Measurements from ENCODE around the gene PROM1.

The PROM1 gene

GRCh38 chr4:15935504-15936402 lies 148.1 kb downstream of the PROM1 start:
- H3K36me3 ChIP-seq (replicated peaks): no peaks in the 10 kb centered on the region
- DNase-seq: peak; percentile 24
- in situ Hi-C loops (cut with HindIII; ENCODE audit: low pct_ligation_motif_present, low sequenced_read_pairs): no loop called here

GRCh38 chr4:15934259-15934658 lies 149.6 kb downstream of the PROM1 start:
- Histone ChIP-seq H3K27me3 (replicated peaks) (no peaks in the 10 kb centered on the region), H3K4me3 (ENCODE audit: low read depth, low read length) (no peak overlapping the region), H3K27ac (no peak overlapping the region), H3K36me3 (replicated peaks) (no peaks in the 10 kb centered on the region)
- in situ Hi-C loops (cut with HindIII; ENCODE audit: low pct_ligation_motif_present, low sequenced_read_pairs): no loop called here
- no peak for TF ChIP-seq CTCF (IDR thresholded peaks at IDR 0.05; ENCODE audit: low read depth, low read length, missing control alignments)
- no peak for DNase-seq

More at GRCh38 chr4:15935504-15936402, 148.1 kb downstream of the PROM1 start:
- no peak overlapping the region for H3K4me3 ChIP-seq (ENCODE audit: low read depth, low read length)
- H3K27me3 ChIP-seq (replicated peaks): no peaks in the 10 kb centered on the region
- no peak for TF ChIP-seq CTCF (IDR thresholded peaks at IDR 0.05; ENCODE audit: low read depth, low read length, missing control alignments)
- no peak overlapping the region for H3K27ac ChIP-seq

GRCh38 chr4:15931451-15932210 lies 152.2 kb downstream of the PROM1 start:
- no peak for DNase-seq

GRCh38 chr4:15930314-15930713 lies 153.5 kb downstream of the PROM1 start:
- Histone ChIP-seq H3K27ac (no peak overlapping the region), H3K27me3 (replicated peaks) (no peaks in the 10 kb centered on the region), H3K4me3 (ENCODE audit: low read depth, low read length) (no peak overlapping the region), H3K36me3 (replicated peaks) (no peaks in the 10 kb centered on the region)
- no peak for DNase-seq
- TF ChIP-seq CTCF (IDR thresholded peaks at IDR 0.05; ENCODE audit: low read depth, low read length, missing control alignments): no peak
- in situ Hi-C loops (cut with HindIII; ENCODE audit: low pct_ligation_motif_present, low sequenced_read_pairs): no loop called here

More at GRCh38 chr4:15931451-15932210, 152.2 kb downstream of the PROM1 start:
- no peak for TF ChIP-seq CTCF (IDR thresholded peaks at IDR 0.05; ENCODE audit: low read depth, low read length, missing control alignments)
- Histone ChIP-seq H3K4me3 (ENCODE audit: low read depth, low read length) (no peak overlapping the region), H3K27me3 (replicated peaks) (no peaks in the 10 kb centered on the region), H3K27ac (no peak overlapping the region), H3K36me3 (replicated peaks) (no peaks in the 10 kb centered on the region)
- in situ Hi-C loops (cut with HindIII; ENCODE audit: low pct_ligation_motif_present, low sequenced_read_pairs): no loop called here

- H3K27ac ChIP-seq: no peak overlapping the region
- TF ChIP-seq CTCF (IDR thresholded peaks at IDR 0.05; ENCODE audit: low read depth, low read length, missing control alignments): no peak
- H3K36me3 ChIP-seq (replicated peaks): no peaks in the 10 kb centered on the region
- H3K4me3 ChIP-seq (ENCODE audit: low read depth, low read length): no peak overlapping the region
- no peaks in the 10 kb centered on the region for H3K27me3 ChIP-seq (replicated peaks)
- in situ Hi-C loops (cut with HindIII; ENCODE audit: low pct_ligation_motif_present, low sequenced_read_pairs): no loop called here
- DNase-seq: no peak
These were observed 154.3 kb downstream of the PROM1 start for GRCh38 chr4:15929540-15929939.

Data from brain microvascular endothelial cell (primary cell).